ENCODE data around the gene KCNIP4.

GRCh38 chr4:21890231-21890630, 58.3 kb downstream of the KCNIP4 start:
- no peak for TF ChIP-seq CTCF (IDR thresholded peaks at IDR 0.05 in 2 of 3, conservative IDR thresholded peaks at IDR 0.05 in 1 of 3; ENCODE audit: control insufficient read depth in 2 of 3, extremely low read depth in 1 of 3, insufficient read depth in 1 of 3, low read depth in 3 of 3, low read length in 3 of 3)
- no peak for TF ChIP-seq TAF1 (IDR thresholded peaks at IDR 0.05; ENCODE audit: borderline replicate concordance, low read depth, low read length)
- no peak for TF ChIP-seq SMC3 (IDR thresholded peaks at IDR 0.05; ENCODE audit: borderline replicate concordance, low read length)
- TF ChIP-seq RCOR1 (conservative IDR thresholded peaks at IDR 0.05; ENCODE audit: low read depth, low read length): no peak
- TF ChIP-seq MYC (IDR thresholded peaks at IDR 0.05; ENCODE audit: insufficient read depth, insufficient read length, insufficient replicate concordance, low read length, severe bottlenecking): no peak
- TF ChIP-seq FOXM1 (IDR thresholded peaks at IDR 0.05; ENCODE audit: low read depth, low read length): no peak
- TF ChIP-seq SP1 (IDR thresholded peaks at IDR 0.05; ENCODE audit: low read depth, low read length): no peak
- TF ChIP-seq EZH2 (IDR thresholded peaks at IDR 0.05; ENCODE audit: borderline replicate concordance, control insufficient read depth, low read depth, low read length): no peak
- no peak for TF ChIP-seq REST (IDR thresholded peaks at IDR 0.05; ENCODE audit: low read depth, low read length)
- TF ChIP-seq ATF7 (IDR thresholded peaks at IDR 0.05; ENCODE audit: low read depth): no peak
- no peak for TF ChIP-seq ATF2 (IDR thresholded peaks at IDR 0.05; ENCODE audit: low read length)
- no peak for TF ChIP-seq FOS (IDR thresholded peaks at IDR 0.05; ENCODE audit: borderline replicate concordance, extremely low read depth, insufficient read length)
- TF ChIP-seq BRCA1 (IDR thresholded peaks at IDR 0.05; ENCODE audit: low read depth, low read length): no peak

Measured in GM12878 (cell line).